HG03196 (cell line): Measurements from ENCODE around the gene ITGB3.
A peak's percentile ranks its signal among the peaks of the same experiment; 100 is the strongest.
"Not testable (repeated sequence)": the region's sequence is repeated elsewhere in the genome, so short reads cannot be mapped to it uniquely, and the experiment has no call there.

Source experiments
- ATAC-seq: cut with Tn5 transposase; IDR thresholded peaks from one replicate; pipeline ENCODE4 v1.9.1; 2021; ENCODE audit not compliant: unreplicated experiment

The ITGB3 gene

GRCh38 chr17:47222047-47222446 lies 31.6 kb upstream of the ITGB3 start:
- ATAC-seq, result no peak

GRCh38 chr17:47223007-47223406 lies 30.6 kb upstream of the ITGB3 start:
- ATAC-seq, result no peak

- no peak for ATAC-seq
Measured at GRCh38 chr17:47223460-47223859, 30.2 kb upstream of the ITGB3 start.

- not testable (repeated sequence) for ATAC-seq
Measured at GRCh38 chr17:47224077-47224476, 29.6 kb upstream of the ITGB3 start.

DNA sequence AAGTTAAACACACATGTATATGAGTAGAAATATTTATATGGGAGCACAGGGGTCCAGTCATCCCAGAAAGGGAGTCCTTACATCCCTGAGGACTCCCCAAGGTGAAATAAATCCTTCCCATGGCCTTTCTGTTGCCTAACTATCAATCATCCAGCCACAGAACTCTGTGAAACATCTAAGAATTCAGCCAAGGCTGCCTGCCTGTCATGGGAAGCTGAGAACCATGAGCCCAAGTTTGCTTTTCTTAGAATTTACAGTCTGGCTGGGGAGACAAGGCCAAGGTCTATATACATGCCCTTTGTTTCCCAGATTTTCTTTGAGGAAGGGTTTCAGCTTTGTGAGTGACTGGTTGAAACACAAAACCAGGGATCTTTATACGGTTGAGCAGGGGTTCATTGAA lies 28.7 kb upstream of the ITGB3 start:
- ATAC-seq, result no peak

GRCh38 chr17:47225436-47225858 lies 28.2 kb upstream of the ITGB3 start:
- no peak for ATAC-seq

- no peak for ATAC-seq
Measured at GRCh38 chr17:47225911-47226688, 27.5 kb upstream of the ITGB3 start.

GRCh38 chr17:47227862-47228261 lies 25.8 kb upstream of the ITGB3 start:
- no peak for ATAC-seq

DNA sequence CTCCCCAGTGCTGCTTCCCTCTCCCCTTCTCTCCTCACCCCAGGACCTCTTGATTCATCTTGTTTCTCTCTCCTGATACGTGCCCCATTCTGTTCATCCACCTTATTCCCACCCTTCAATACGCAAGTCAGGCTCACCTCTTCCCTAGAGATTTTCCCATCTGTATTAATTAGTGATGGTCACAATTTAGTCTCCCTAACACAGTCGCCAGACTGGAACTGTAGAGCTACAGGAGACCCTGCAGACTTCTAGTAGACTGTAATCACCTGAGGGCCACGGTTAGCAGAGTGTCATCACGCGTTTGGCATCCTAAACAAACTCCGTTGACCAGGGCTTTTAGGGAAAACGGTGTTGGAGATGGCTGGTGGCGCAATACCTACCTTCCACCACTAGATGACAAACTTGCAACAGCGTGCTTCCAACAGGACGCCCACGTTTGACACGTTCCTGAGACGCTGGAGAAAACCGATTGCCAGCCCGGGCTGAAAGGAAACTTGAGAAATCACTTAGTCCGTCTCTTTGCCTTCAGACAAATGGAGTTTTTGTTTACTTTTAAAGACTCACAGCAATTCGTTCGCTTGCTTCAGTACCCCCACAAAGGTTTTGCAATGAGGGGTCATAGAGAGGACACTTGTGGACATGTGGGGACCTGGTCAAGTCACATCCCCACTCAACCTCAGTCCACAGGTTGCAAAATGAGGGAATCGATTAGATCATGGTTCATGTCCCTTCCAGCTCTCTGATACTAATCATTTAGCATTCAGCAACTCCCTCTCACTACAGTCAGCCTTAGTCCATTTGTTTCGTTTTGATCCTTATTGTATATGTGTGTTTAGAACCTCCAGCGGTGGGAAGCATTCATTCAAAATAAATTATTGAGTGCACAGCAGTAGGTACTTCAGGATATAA lies 23.8 kb upstream of the ITGB3 start:
- no peak for ATAC-seq

GRCh38 chr17:47230864-47231263 lies 22.8 kb upstream of the ITGB3 start:
- no peak for ATAC-seq

DNA sequence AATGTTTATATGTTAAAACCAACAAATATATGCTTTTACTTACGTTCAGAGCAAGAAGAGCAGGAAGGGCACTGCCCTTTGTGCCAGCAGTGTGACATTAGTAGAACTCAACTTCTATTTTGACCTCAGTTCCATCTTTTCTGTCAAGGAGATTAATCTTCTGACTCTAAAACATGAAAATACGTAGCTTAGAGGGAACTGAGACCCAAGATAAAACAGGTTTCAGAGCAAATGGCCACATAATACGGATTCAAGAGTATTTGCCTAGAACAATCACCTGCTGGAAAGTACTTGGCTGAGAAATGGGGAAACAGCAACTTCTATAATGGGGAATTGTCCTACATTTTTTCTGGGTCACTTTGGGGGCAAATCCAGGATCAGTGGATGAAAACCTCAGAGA lies 22.3 kb upstream of the ITGB3 start:
- ATAC-seq, result no peak

DNA sequence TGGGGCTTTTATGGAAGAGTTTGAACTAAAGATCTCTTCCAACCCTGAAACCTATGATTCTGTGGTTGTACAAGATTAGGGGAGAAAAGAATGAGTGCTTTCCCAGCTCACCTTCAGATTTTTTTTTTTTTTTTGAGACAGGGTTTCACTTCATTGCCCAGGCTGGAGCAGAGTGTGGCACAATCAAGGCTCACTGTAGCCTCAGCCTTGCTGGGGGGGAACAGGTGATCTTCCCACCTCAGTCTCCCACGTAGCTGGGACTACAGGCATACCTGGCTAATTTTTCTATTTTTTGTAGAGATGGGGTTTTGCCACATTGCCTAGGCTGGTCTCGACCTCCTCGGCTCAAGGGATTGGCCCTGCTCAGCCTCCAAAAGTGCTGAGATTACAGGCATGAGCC lies 21.8 kb upstream of the ITGB3 start:
- ATAC-seq, result no peak

DNA sequence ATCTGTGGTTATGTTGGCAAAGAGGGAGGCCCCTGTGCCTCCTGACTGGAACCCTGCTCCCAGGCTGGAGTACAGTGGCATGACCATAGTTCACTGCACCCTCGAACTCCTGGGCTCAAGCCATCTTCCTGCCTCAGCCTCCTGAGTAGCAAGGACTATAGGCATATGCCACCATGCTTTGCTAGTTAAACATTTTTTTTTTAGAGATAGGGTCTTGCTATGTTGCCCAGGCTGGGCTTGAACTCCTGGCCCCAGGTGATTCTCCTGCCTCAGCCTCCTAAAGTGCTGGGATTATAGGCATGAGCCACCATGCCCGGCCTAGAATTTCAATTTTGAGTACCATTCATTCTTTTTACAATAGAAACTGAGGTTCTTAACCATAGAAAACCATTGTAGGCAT lies 21.2 kb upstream of the ITGB3 start:
- no peak for ATAC-seq

DNA sequence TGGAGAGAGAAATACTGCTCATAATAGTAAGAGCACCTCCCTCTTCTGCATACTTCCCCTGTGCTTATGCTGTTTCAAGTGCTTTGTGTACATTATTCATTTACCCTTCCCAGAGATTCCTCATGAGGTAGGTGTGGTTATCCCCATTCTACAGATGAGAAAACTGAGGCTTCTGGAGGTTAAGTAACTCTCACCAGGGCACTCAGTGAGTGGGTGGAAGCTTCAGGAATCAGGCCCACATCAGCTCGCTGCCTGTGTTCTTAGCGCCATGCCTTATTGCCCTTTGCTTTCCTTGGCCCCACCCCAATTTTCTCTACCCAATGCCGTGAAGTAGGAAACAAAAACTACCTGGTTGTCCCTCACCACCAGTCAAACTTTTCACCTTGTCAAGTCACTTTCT lies 18.1 kb upstream of the ITGB3 start:
- ATAC-seq, result no peak

DNA sequence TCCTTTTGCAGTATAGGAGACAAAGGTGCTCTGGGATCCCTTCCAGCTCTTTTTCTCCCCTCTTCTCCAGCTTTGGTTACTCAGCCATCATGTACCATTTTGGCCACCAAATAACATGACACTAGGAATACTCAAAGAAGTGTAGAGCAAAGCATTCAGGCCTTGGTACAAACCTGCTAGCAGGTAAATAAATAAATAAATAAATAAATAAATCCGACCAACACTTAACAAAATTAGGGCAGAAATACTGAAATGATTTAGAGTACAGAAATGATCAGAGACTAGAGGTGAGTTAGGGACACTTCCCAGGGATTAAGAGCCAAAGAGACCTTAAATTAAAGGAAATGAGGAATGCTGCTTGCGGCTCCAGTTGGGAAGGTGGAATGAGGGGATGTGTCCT lies 17.7 kb upstream of the ITGB3 start:
- no peak for ATAC-seq

- ATAC-seq, result no peak
Measured at GRCh38 chr17:47237841-47238240, 15.8 kb upstream of the ITGB3 start.

DNA sequence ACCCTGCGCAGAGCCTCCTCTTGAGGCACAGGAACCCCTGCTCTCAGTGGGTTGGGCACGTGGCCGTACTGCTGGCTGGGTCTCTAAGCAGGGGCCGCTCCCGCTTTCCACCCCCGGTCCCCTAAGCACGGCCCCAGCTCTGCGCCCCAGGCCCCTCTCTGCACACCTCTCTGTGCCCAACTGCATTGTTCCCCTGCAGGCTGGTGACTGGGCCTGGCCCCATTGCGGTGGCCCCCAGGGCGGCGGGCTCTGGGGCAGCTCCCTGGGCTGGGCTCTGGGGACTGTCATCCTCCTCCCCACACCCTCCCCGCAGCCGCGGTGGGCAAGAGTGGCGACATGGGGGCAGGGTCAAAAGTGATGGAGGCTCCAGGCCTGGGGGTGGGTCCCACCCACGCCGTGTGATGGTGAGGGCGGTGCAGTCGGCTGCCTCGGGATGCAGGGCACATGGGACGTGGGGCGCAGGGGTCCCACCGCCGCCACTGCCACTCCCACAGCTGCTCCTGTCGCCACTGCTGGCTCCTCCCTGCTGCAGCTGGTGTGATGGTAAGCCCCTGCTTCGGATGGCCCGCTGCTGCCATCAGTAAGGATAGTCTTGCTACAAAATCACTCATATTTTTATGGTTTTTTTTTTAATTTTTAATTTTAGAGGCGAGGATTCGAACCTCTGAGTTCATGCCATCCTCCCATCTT lies 15.2 kb upstream of the ITGB3 start:
- ATAC-seq, result no peak

DNA sequence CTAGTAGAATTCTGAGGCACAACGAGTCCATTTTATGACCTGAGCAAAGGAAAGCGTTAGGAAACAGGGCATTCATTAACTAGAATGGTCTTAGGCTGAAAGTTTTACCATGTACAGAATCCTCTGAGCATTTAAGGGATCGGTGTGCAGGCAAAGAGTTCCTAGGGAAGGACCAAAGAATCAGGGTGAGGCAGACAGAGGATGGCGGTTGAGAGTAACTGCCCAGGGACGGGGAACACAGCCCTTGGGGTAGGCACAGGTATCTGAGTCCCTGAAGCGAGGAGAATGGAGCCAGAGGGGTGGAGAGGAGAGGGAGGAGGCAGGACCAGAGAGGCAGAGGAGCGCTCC lies 14.0 kb upstream of the ITGB3 start:
- ATAC-seq, result no peak

- peak; percentile 49 for ATAC-seq
Measured at GRCh38 chr17:47239967-47240651, 13.5 kb upstream of the ITGB3 start.

DNA sequence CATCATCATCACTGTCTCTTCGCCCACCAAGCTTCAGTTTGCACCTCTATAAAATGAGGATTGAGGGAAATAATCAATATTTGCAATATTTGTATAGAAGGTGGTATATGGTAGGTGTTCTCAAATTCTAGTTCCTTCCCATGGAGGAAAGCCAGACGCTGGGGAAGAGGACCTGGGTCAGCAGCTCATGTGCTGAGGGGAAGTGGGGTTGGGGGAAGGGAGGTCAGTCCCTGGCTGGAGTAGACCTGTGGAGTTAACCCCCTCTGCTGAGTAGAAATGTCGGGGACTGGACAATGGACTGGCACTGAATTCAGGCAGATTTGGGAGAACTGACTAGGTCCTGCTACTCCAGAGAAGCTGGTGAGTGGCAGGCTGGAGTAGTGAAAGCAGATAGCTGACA lies 12.8 kb upstream of the ITGB3 start:
- ATAC-seq, result no peak

- no peak for ATAC-seq
Measured at GRCh38 chr17:47242648-47243047, 11.0 kb upstream of the ITGB3 start.
